GM10248 (cell line): ENCODE measurements around the gene PLEKHJ1.

Experiments
- CTCF ChIA-PET: fragments of 300-600 bp; sonication (Branson Sonifier 250); formaldehyde crosslinking; extraction: SDS; loops from one replicate; lab custom pipeline; 2021; ENCODE audit warnings: antibody characterized with exemption; lab: Yijun Ruan, JAX
- POLR2A ChIA-PET: fragments of 350-650 bp; sonication (Branson Sonifier 250); formaldehyde crosslinking; extraction: SDS; loops from one replicate; lab custom pipeline; 2020; ENCODE audit warnings: antibody characterized with exemption; lab: Yijun Ruan, JAX
- DNase-seq: peaks from one replicate; pipeline ENCODE4 v3.0.0; 2012; ENCODE audit errors: extremely low spot score
- TF ChIP-seq, protein P1 (sequence below): IDR thresholded peaks from 2 replicates; pipeline ENCODE4 v1.5.1; 2012; ENCODE audit warnings: mild to moderate bottlenecking, low read depth; ENCODE audit errors: extremely low read depth, missing control alignments, control extremely low read depth

PLEKHJ1 gene

GRCh38 chr19:2186071-2186846 lies 49.9 kb downstream of the PLEKHJ1 start:
- TF ChIP-seq, protein P1, sequence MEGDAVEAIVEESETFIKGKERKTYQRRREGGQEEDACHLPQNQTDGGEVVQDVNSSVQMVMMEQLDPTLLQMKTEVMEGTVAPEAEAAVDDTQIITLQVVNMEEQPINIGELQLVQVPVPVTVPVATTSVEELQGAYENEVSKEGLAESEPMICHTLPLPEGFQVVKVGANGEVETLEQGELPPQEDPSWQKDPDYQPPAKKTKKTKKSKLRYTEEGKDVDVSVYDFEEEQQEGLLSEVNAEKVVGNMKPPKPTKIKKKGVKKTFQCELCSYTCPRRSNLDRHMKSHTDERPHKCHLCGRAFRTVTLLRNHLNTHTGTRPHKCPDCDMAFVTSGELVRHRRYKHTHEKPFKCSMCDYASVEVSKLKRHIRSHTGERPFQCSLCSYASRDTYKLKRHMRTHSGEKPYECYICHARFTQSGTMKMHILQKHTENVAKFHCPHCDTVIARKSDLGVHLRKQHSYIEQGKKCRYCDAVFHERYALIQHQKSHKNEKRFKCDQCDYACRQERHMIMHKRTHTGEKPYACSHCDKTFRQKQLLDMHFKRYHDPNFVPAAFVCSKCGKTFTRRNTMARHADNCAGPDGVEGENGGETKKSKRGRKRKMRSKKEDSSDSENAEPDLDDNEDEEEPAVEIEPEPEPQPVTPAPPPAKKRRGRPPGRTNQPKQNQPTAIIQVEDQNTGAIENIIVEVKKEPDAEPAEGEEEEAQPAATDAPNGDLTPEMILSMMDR, result no peak
- POLR2A ChIA-PET, result interaction anchor here (0.7 kb wide), 1 partner anchor 17 kb away, joined by 3 read pairs; no protein-coding TSS in a partner anchor
- DNase-seq, result no peak
- CTCF ChIA-PET, result interaction anchor here (0.9 to 1.8 kb wide), 6 partner anchors 9 to 167 kb away, joined by 3 to 7 read pairs (median 4); no protein-coding TSS in a partner anchor

DNA sequence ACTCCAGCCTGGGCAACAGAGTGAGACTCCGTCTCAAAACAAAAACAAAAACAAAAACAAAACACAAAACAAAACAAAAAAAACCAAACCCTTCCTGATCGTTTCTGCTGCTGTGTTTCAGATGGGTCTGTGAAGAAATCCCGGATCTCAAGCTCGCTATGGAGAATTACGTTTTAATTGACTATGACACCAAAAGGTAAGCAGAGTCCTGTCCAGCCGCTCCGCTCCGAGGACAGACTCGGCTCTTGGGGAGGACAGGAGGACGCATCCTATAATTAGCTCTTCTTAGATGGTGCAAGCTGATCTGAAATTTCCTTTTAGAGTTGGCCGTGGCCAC lies 50.4 kb downstream of the PLEKHJ1 start:
- DNase-seq, result no peak
- POLR2A ChIA-PET, result interaction anchor here (0.6 to 0.7 kb wide), 2 partner anchors 17 to 42 kb away, joined by 3 to 4 read pairs; no protein-coding TSS in a partner anchor
- CTCF ChIA-PET, result interaction anchor here (0.9 to 1.8 kb wide), 4 partner anchors 12 to 166 kb away, joined by 3 to 5 read pairs (median 4); no protein-coding TSS in a partner anchor

DNA sequence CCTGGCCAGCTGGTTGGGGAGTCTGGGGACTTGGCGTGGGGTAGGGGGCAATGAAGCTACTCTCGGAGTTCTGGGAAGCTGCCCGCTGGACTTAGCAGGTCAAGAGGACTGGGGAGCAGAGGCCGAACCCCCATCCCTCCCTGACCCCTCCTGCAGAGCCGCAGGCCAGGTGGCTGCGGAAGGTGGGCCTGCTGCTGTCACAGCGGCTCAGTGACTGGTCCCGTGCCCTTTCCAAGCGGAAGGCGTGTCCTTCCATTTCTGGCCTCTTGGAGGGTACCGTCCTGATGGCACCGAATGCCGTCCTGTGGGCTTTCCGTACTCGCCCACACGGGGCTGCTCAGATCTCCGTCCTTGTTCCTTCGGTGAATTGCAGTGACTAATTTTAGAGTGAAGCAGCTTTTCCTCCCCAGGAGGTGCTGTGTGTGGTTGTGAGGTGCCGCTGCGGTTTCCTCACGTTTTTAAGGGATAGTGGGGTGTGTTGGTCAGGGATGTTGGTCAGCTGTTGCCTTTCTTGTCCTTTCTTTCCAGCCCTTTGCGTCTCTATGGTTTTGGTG lies 51.6 kb downstream of the PLEKHJ1 start:
- ChIA-PET POLR2A (no interaction called here), CTCF (interaction anchor here (1.3 kb wide), 1 partner anchor 29 kb away, joined by 4 read pairs; no protein-coding TSS in a partner anchor)
- DNase-seq, result no peak
- TF ChIP-seq, protein P1, result no peak

More for the DNA sequence above, 50.4 kb downstream of the PLEKHJ1 start:
- TF ChIP-seq, protein P1, result no peak
